ENCODE results near the gene RASA4B. TPM values are rescaled to one million over a fixed set of nuclear protein-coding genes. Genes with fewer than 3 reads are reported as not detected.

The RASA4B gene
- polyA plus RNA-seq, 5 donors, result 2.4 to 12.2 (median 5.5) TPM

Other genes with a start within 250 kb of the RASA4B start
- gene SH2B2, start 230.9 kb downstream of the RASA4B start, polyA plus RNA-seq (ENCODE audit: insufficient read depth in 1 of 5, insufficient read length in 5 of 5, low replicate concordance in 1 of 5), result 1 to 10 TPM; 2.4 to 6.3 (median 2.6) TPM
- gene SPDYE6, start 161.3 kb downstream of the RASA4B start, polyA plus RNA-seq (ENCODE audit: insufficient read depth in 1 of 5, insufficient read length in 5 of 5, low replicate concordance in 1 of 5), result 1 to 10 TPM; 2.0 to 8.6 (median 3.2) TPM
- gene PRKRIP1, start 121.4 kb downstream of the RASA4B start, polyA plus RNA-seq (ENCODE audit: insufficient read depth in 1 of 5, insufficient read length in 5 of 5, low replicate concordance in 1 of 5), result 10 to 100 TPM; 38.1 to 44.9 (median 42.2) TPM
- gene ORAI2, start 84.2 kb downstream of the RASA4B start, polyA plus RNA-seq (ENCODE audit: insufficient read depth in 1 of 5, insufficient read length in 5 of 5, low replicate concordance in 1 of 5), result 10 to 100 TPM in 3 of 5 donors, 1 to 10 TPM in 2; 9.5 to 21.5 (median 10.5) TPM
- gene ALKBH4, start 52.9 kb downstream of the RASA4B start, polyA plus RNA-seq (ENCODE audit: insufficient read depth in 1 of 5, insufficient read length in 5 of 5, low replicate concordance in 1 of 5), result 10 to 100 TPM in 4 of 5 donors, 1 to 10 TPM in 1; 9.2 to 15.1 (median 11.5) TPM
- 10 to 100 TPM; 11.6 to 24.6 (median 16.4) TPM for gene LRWD1, start 52.8 kb downstream of the RASA4B start, polyA plus RNA-seq (ENCODE audit: insufficient read depth in 1 of 5, insufficient read length in 5 of 5, low replicate concordance in 1 of 5)
- gene POLR2J, start 38.9 kb downstream of the RASA4B start, polyA plus RNA-seq (ENCODE audit: insufficient read depth in 1 of 5, insufficient read length in 5 of 5, low replicate concordance in 1 of 5), result 10 to 100 TPM; 22.2 to 38.5 (median 27.3) TPM
- gene UPK3BL2, start 25.9 kb upstream of the RASA4B start, polyA plus RNA-seq (ENCODE audit: insufficient read depth in 1 of 5, insufficient read length in 5 of 5, low replicate concordance in 1 of 5), result 10 to 100 TPM; 12.7 to 19.7 (median 16.6) TPM
- gene SPDYE2, start 33.4 kb upstream of the RASA4B start, polyA plus RNA-seq (ENCODE audit: insufficient read depth in 1 of 5, insufficient read length in 5 of 5, low replicate concordance in 1 of 5), result 10 to 100 TPM in 1 of 5 donors, 1 to 10 TPM in 4; 2.9 to 14.3 (median 9.7) TPM
- gene POLR2J3, start 54.8 kb upstream of the RASA4B start, polyA plus RNA-seq (ENCODE audit: insufficient read depth in 1 of 5, insufficient read length in 5 of 5, low replicate concordance in 1 of 5), result 100 to 1,000 TPM in 2 of 5 donors, 10 to 100 TPM in 3; 72.1 to 109 (median 94.3) TPM
- 10 to 100 TPM; 12.9 to 34.7 (median 29.6) TPM for gene RASA4, start 99.0 kb upstream of the RASA4B start, polyA plus RNA-seq (ENCODE audit: insufficient read depth in 1 of 5, insufficient read length in 5 of 5, low replicate concordance in 1 of 5)
- 10 to 100 TPM; 11.3 to 41.4 (median 21.5) TPM for gene UPK3BL1, start 125.0 kb upstream of the RASA4B start, polyA plus RNA-seq (ENCODE audit: insufficient read depth in 1 of 5, insufficient read length in 5 of 5, low replicate concordance in 1 of 5)
- 1 to 10 TPM; 1.2 to 3.1 (median 2.0) TPM for gene SPDYE2B, start 132.5 kb upstream of the RASA4B start, polyA plus RNA-seq (ENCODE audit: insufficient read depth in 1 of 5, insufficient read length in 5 of 5, low replicate concordance in 1 of 5)
- gene POLR2J2, start 153.9 kb upstream of the RASA4B start, polyA plus RNA-seq (ENCODE audit: insufficient read depth in 1 of 5, insufficient read length in 5 of 5, low replicate concordance in 1 of 5), result 1 to 10 TPM in 4 of 5 donors, under 1 TPM in 1; 0.53 to 4.8 (median 2.9) TPM
- 10 to 100 TPM in 4 of 5 donors, 1 to 10 TPM in 1; 8.2 to 14.1 (median 13.5) TPM for gene FAM185A, start 231.2 kb upstream of the RASA4B start, polyA plus RNA-seq (ENCODE audit: insufficient read depth in 1 of 5, insufficient read length in 5 of 5, low replicate concordance in 1 of 5)